K562 (cell line): ENCODE measurements around the gene BORCS8. TPM values are rescaled to one million over a fixed set of nuclear protein-coding genes. Genes with fewer than 3 reads are reported as not detected.

Source experiments
- ARID3B ChIP-seq: fragments of 250-450 bp; sonication (Bioruptor Pico); IDR thresholded peaks from 2 replicates; pipeline ENCODE4 v1.4.0; 2020; ENCODE audit warnings: borderline replicate concordance
- ATF2 ChIP-seq: sonication (generic); formaldehyde crosslinking; IDR thresholded peaks from 2 replicates; pipeline ENCODE4 v1.8.1; 2022; ENCODE audit warnings: missing genetic modification reagents
- BACH1 ChIP-seq: fragments of 200-800 bp; sonication (Bioruptor generic); IDR thresholded peaks from 2 replicates; pipeline ENCODE4 v1.6.1; 2016; ENCODE audit warnings: missing genetic modification characterization, missing compliant biosample characterization
- BHLHE40 ChIP-seq: IDR thresholded peaks from 2 replicates; pipeline ENCODE4 v1.6.1; 2011; ENCODE audit warnings: low read length, improper control_type of control experiment
- ERF ChIP-seq: fragments of 450-650 bp; formaldehyde crosslinking; IDR thresholded peaks from 2 replicates; pipeline ENCODE4 v1.4.0; 2020; ENCODE audit warnings: mild to moderate bottlenecking, mixed read lengths
- ETS2 ChIP-seq: IDR thresholded peaks from 2 replicates; pipeline ENCODE4 v1.6.1; 2016; ENCODE audit warnings: borderline replicate concordance, missing genetic modification characterization, mild to moderate bottlenecking, moderate library complexity, missing compliant biosample characterization; ENCODE audit not compliant: poor library complexity, severe bottlenecking
- ETV1 ChIP-seq: fragments of 450-650 bp; conservative IDR thresholded peaks from 2 replicates; pipeline ENCODE4 v1.6.1; 2016; ENCODE audit warnings: missing genetic modification characterization, control low read depth, low read depth, missing compliant biosample characterization
- GTF2E2 ChIP-seq: fragments of 200-800 bp; sonication (Bioruptor generic); IDR thresholded peaks from 2 replicates; pipeline ENCODE4 v1.6.1; 2016; ENCODE audit warnings: missing genetic modification characterization, missing compliant biosample characterization
- HIVEP1 ChIP-seq: fragments of 250-450 bp; sonication (Bioruptor Pico); IDR thresholded peaks from 2 replicates; pipeline ENCODE4 v1.4.0; 2020; ENCODE audit warnings: mild to moderate bottlenecking
- RBM25 ChIP-seq: fragments of 200-400 bp; formaldehyde crosslinking; IDR thresholded peaks from 2 replicates; pipeline ENCODE4 v1.6.1; 2018; ENCODE audit warnings: low read length, low read depth, moderate library complexity; ENCODE audit not compliant: severe bottlenecking
- TBL1XR1 ChIP-seq, 2 experiments: IDR thresholded peaks; 2 replicates each; pipeline ENCODE4 v1.6.1; 2012; ENCODE audit warnings: improper control_type of control experiment in 2 of 2, low read length in 2 of 2, mild to moderate bottlenecking in 1 of 2
- ZFP30 ChIP-seq: fragments of 250-450 bp; sonication (Bioruptor Pico); IDR thresholded peaks from 2 replicates; pipeline ENCODE4 v1.8.0; 2022; ENCODE audit warnings: moderate library complexity, mild to moderate bottlenecking, inconsistent platforms, borderline replicate concordance
- ZNF12 ChIP-seq: sonication (generic); formaldehyde crosslinking; IDR thresholded peaks from 2 replicates; pipeline ENCODE4 v1.4.0; 2020; ENCODE audit warnings: mild to moderate bottlenecking, missing genetic modification reagents
- ZNF121 ChIP-seq: sonication (generic); formaldehyde crosslinking; conservative IDR thresholded peaks from 2 replicates; pipeline ENCODE4 v1.8.0; 2022; ENCODE audit warnings: missing genetic modification reagents
- ZNF197 ChIP-seq: fragments of 200-800 bp; sonication (Bioruptor generic); IDR thresholded peaks from 2 replicates; pipeline ENCODE4 v1.6.1; 2016; ENCODE audit warnings: low read depth, missing genetic modification characterization, missing compliant biosample characterization
- ZNF274 ChIP-seq: IDR thresholded peaks from 2 replicates; pipeline ENCODE4 v1.6.1; 2011; ENCODE audit warnings: low read depth, mild to moderate bottlenecking, low read length, moderate library complexity, borderline replicate concordance
- ZNF639 ChIP-seq, 2 experiments: fragments of 200-800 bp in 1 of 2; sonication (Bioruptor generic) in 1 of 2; sonication (generic) in 1 of 2; formaldehyde crosslinking in 1 of 2; IDR thresholded peaks in 1 of 2; conservative IDR thresholded peaks in 1 of 2; 2 replicates each; pipeline versions ENCODE4 v1.5.0 to v1.6.1; 2016 to 2020; ENCODE audit warnings: missing compliant biosample characterization in 1 of 2, missing genetic modification characterization in 1 of 2, missing genetic modification reagents in 1 of 2
- polyA plus RNA-seq, 8 experiments: library from polyadenylated mRNA; depleted of rRNA in 4 of 8; stranded (reverse) in 5 of 8; unstranded in 3 of 8; fragments of >200 nt; fragmentation: Nextera tagmentation in 2 of 8; fragmentation: Illumina TruSeq in 1 of 8; extraction: Ambion mirVana in 2 of 8; extraction: Trizol in 1 of 8; gene quantifications; 2 replicates each; pipeline versions ENCODE4 v1.2.1 to v1.2.3, GENCODE V29; 2011 to 2014; ENCODE audit warnings: inconsistent platforms in 1 of 8, missing spikeins in 1 of 8
- total RNA-seq, 7 experiments: library from RNA; depleted of rRNA in 6 of 7; stranded (reverse); fragments of >200 nt in 6 of 7; fragmentation: Illumina TruSeq in 2 of 7; extraction: Trizol in 2 of 7; gene quantifications; 2 replicates each; pipeline versions ENCODE4 v1.2.1 to v1.2.3, GENCODE V29; 2011 to 2021; ENCODE audit warnings: low replicate concordance in 1 of 7
- TF ChIP-seq, protein P1 (sequence below): sonication (generic); formaldehyde crosslinking; IDR thresholded peaks from 2 replicates; pipeline ENCODE4 v1.8.1; 2023; ENCODE audit warnings: mild to moderate bottlenecking, missing genetic modification reagents
- TF ChIP-seq, protein P2 (sequence below): sonication (generic); IDR thresholded peaks from 2 replicates; pipeline ENCODE4 v1.6.1; 2016

Gene BORCS8
- total and polyA plus RNA-seq, 9 of the 15 experiments (the other 6 are each of a cell fraction or from before 2014, with no cell fraction given): 4.6 to 33.6 (median 16.3) TPM

DNA sequence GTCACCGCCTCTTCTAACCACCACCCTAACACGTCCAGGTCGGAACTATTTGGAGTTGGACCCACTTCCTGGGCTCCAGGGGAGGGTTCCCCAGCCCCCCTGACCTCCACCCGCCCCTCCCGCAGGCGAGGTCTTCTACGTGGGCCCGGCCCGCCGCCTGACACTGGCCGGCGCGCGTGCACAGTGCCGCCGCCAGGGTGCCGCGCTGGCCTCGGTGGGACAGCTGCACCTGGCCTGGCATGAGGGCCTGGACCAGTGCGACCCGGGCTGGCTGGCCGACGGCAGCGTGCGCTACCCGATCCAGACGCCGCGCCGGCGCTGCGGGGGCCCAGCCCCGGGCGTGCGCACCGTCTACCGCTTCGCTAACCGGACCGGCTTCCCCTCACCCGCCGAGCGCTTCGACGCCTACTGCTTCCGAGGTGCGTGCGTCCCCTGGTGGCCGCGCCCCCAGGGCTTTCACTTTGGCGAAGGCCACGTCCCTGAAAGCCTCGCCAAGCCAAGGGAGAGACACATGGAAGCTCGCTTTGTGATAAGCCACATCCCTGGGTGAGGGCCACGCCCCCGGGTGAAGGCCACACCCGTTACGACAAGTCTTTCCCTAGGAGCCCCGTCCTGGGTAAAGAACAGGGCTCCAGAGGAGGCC, 33.0 kb upstream of the BORCS8 start (continued):
- TF ChIP-seq ETV1 (tag): no peak
- TF ChIP-seq, protein P1, sequence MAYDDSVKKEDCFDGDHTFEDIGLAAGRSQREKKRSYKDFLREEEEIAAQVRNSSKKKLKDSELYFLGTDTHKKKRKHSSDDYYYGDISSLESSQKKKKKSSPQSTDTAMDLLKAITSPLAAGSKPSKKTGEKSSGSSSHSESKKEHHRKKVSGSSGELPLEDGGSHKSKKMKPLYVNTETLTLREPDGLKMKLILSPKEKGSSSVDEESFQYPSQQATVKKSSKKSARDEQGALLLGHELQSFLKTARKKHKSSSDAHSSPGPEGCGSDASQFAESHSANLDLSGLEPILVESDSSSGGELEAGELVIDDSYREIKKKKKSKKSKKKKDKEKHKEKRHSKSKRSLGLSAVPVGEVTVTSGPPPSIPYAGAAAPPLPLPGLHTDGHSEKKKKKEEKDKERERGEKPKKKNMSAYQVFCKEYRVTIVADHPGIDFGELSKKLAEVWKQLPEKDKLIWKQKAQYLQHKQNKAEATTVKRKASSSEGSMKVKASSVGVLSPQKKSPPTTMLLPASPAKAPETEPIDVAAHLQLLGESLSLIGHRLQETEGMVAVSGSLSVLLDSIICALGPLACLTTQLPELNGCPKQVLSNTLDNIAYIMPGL: peak; percentile 92
- no peak for TF ChIP-seq ETS2 (tag)
- TF ChIP-seq BACH1 (tag): no peak
- TF ChIP-seq ZNF639 (CRISPR knock-in tag; conservative IDR thresholded peaks at IDR 0.05 in 1 of 2, IDR thresholded peaks at IDR 0.05 in 1 of 2): peak in 1 of 2 experiments; percentile 66; a peak in 2 of 4 replicates
- no peak; the same call in 1 of the 2 replicates for TF ChIP-seq ATF2 (CRISPR knock-in tag)
- peak; percentile 29 for TF ChIP-seq RBM25
- TF ChIP-seq TBL1XR1 (IDR thresholded peaks at IDR 0.05; ENCODE audit: low read length in 2 of 2): no peak
- peak; percentile 18; the same call in 1 of the 2 replicates for TF ChIP-seq BHLHE40
- peak; percentile 19; the same call in 1 of the 2 replicates for TF ChIP-seq ZNF12 (CRISPR knock-in tag)
- TF ChIP-seq ZNF274: no peak
- TF ChIP-seq ZFP30 (CRISPR knock-in tag): no peak
- TF ChIP-seq ARID3B (CRISPR knock-in tag): 0 out of 2 replicates have a peak, but pooled peaks have one; percentile 83
- no peak for TF ChIP-seq ERF (CRISPR knock-in tag)
- TF ChIP-seq ZNF197 (CRISPR knock-in tag): no peak
- TF ChIP-seq ZNF121 (CRISPR knock-in tag): peak; percentile 44
- no peak for TF ChIP-seq HIVEP1 (CRISPR knock-in tag)
- TF ChIP-seq GTF2E2 (tag): no peak
- TF ChIP-seq, protein P2, sequence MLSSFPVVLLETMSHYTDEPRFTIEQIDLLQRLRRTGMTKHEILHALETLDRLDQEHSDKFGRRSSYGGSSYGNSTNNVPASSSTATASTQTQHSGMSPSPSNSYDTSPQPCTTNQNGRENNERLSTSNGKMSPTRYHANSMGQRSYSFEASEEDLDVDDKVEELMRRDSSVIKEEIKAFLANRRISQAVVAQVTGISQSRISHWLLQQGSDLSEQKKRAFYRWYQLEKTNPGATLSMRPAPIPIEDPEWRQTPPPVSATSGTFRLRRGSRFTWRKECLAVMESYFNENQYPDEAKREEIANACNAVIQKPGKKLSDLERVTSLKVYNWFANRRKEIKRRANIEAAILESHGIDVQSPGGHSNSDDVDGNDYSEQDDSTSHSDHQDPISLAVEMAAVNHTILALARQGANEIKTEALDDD: no peak
